HS-27A (cell line): ENCODE measurements around the gene ZMYND15.

Experiments used
- DNase-seq: peaks from one replicate; pipeline ENCODE4 v3.0.0-alpha.2; 2012; ENCODE audit warnings: low read depth, missing footprints

The ZMYND15 gene

GRCh38 chr17:4788159-4788806, 48.6 kb downstream of the ZMYND15 start:
- no peak for DNase-seq

- DNase-seq = no peak
Observed at GRCh38 chr17:4788807-4789700, 49.4 kb downstream of the ZMYND15 start, which contains the start of gene GLTPD2. Gene GLTPD2 (plus strand): TSS chr17:4788964. CDS start chr17:4789012, 48 bp downstream.

- DNase-seq = no peak
Observed at GRCh38 chr17:4789701-4789950, 50.0 kb downstream of the ZMYND15 start.

- DNase-seq = peak; percentile 46
Observed at GRCh38 chr17:4789951-4790704, 50.5 kb downstream of the ZMYND15 start.

- DNase-seq = no peak
Observed at GRCh38 chr17:4790705-4791088, 51.1 kb downstream of the ZMYND15 start.

- no peak for DNase-seq
Observed at GRCh38 chr17:4795168-4795567, 55.5 kb downstream of the ZMYND15 start.
